ENCODE data around the gene OR7A10.

DNA sequence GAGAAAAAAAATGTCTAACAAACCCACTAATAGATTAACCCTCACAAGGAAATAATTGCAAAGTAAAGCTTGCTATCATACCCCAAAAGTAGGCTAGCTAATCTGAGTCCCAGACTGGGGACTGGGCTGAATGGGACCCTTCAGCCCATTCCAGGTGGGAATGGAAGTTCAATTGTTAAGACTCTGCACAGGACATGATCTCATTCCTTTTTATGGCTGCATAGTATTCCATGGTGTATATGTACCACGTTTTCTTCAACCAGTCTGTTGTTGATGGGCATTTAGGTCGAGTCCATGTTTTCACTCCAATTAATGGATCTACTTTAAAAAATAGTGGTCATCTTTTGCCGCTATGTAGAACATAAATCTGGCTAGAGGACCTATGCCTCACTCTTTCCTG, 31.7 kb downstream of the OR7A10 start:
- TF ChIP-seq, protein P1, sequence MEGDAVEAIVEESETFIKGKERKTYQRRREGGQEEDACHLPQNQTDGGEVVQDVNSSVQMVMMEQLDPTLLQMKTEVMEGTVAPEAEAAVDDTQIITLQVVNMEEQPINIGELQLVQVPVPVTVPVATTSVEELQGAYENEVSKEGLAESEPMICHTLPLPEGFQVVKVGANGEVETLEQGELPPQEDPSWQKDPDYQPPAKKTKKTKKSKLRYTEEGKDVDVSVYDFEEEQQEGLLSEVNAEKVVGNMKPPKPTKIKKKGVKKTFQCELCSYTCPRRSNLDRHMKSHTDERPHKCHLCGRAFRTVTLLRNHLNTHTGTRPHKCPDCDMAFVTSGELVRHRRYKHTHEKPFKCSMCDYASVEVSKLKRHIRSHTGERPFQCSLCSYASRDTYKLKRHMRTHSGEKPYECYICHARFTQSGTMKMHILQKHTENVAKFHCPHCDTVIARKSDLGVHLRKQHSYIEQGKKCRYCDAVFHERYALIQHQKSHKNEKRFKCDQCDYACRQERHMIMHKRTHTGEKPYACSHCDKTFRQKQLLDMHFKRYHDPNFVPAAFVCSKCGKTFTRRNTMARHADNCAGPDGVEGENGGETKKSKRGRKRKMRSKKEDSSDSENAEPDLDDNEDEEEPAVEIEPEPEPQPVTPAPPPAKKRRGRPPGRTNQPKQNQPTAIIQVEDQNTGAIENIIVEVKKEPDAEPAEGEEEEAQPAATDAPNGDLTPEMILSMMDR (IDR thresholded peaks at IDR 0.05; ENCODE audit: poor library complexity, severe bottlenecking): no peak
- TF ChIP-seq TAF1 (IDR thresholded peaks at IDR 0.05; ENCODE audit: low read depth) (no peak), EZH2 (IDR thresholded peaks at IDR 0.05; ENCODE audit: borderline replicate concordance, insufficient read depth, low read length, poor library complexity, severe bottlenecking) (no peak)
- TF ChIP-seq, protein P2, sequence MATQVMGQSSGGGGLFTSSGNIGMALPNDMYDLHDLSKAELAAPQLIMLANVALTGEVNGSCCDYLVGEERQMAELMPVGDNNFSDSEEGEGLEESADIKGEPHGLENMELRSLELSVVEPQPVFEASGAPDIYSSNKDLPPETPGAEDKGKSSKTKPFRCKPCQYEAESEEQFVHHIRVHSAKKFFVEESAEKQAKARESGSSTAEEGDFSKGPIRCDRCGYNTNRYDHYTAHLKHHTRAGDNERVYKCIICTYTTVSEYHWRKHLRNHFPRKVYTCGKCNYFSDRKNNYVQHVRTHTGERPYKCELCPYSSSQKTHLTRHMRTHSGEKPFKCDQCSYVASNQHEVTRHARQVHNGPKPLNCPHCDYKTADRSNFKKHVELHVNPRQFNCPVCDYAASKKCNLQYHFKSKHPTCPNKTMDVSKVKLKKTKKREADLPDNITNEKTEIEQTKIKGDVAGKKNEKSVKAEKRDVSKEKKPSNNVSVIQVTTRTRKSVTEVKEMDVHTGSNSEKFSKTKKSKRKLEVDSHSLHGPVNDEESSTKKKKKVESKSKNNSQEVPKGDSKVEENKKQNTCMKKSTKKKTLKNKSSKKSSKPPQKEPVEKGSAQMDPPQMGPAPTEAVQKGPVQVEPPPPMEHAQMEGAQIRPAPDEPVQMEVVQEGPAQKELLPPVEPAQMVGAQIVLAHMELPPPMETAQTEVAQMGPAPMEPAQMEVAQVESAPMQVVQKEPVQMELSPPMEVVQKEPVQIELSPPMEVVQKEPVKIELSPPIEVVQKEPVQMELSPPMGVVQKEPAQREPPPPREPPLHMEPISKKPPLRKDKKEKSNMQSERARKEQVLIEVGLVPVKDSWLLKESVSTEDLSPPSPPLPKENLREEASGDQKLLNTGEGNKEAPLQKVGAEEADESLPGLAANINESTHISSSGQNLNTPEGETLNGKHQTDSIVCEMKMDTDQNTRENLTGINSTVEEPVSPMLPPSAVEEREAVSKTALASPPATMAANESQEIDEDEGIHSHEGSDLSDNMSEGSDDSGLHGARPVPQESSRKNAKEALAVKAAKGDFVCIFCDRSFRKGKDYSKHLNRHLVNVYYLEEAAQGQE (IDR thresholded peaks at IDR 0.05; ENCODE audit: borderline replicate concordance): no peak

Measured in neural cell (in vitro differentiated cells).